Fibroblast of lung (primary cell): ENCODE data around the gene CNTN1.

Experiments
- EZH2 ChIP-seq: IDR thresholded peaks from 2 replicates; pipeline ENCODE4 v1.5.1; 2012; ENCODE audit warnings: low read length, control low read depth, mild to moderate bottlenecking; ENCODE audit errors: missing control alignments
- TF ChIP-seq, protein P1 (sequence below), 2 donors: IDR thresholded peaks in 1 of 2; conservative IDR thresholded peaks in 1 of 2; 1 replicate in 1 of 2; 2 replicates in 1 of 2; pipeline ENCODE4 v1.5.1; 2011 to 2012; ENCODE audit warnings: low read length in 2 of 2, control low read depth in 1 of 2, inconsistent platforms in 1 of 2, low read depth in 1 of 2, mild to moderate bottlenecking in 1 of 2

DNA sequence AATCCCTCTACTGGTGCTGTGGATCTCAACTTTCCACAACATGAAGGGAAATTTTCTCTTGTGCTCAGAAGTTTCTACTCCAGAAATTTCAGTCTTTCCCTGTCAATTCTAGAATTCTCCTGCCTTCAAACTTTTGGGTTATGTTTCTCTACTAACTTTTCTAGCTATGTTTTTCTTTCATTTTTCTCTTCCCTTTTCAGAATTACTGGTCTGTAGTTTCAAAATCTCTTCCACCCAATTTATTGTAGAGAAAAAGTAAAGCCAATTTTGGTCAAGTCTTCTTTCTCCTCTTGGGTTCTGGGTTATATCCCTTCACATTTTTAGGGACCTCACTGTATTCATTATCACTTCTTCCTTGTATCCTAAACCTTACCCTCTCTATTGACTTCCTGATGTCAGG, 18.9 kb downstream of the CNTN1 start:
- TF ChIP-seq, protein P1, sequence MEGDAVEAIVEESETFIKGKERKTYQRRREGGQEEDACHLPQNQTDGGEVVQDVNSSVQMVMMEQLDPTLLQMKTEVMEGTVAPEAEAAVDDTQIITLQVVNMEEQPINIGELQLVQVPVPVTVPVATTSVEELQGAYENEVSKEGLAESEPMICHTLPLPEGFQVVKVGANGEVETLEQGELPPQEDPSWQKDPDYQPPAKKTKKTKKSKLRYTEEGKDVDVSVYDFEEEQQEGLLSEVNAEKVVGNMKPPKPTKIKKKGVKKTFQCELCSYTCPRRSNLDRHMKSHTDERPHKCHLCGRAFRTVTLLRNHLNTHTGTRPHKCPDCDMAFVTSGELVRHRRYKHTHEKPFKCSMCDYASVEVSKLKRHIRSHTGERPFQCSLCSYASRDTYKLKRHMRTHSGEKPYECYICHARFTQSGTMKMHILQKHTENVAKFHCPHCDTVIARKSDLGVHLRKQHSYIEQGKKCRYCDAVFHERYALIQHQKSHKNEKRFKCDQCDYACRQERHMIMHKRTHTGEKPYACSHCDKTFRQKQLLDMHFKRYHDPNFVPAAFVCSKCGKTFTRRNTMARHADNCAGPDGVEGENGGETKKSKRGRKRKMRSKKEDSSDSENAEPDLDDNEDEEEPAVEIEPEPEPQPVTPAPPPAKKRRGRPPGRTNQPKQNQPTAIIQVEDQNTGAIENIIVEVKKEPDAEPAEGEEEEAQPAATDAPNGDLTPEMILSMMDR (conservative IDR thresholded peaks at IDR 0.05 in 1 of 2, IDR thresholded peaks at IDR 0.05 in 1 of 2; ENCODE audit: low read depth in 1 of 2, low read length in 2 of 2) = no peak
- no peak for TF ChIP-seq EZH2
